Measurements from ENCODE around the gene PPM1B.

- no peak for TF ChIP-seq CTCF (IDR thresholded peaks at IDR 0.05)
- TF ChIP-seq EP300 (IDR thresholded peaks at IDR 0.05), result no peak
- TF ChIP-seq POLR2A (IDR thresholded peaks at IDR 0.05), result no peak
These were observed 19.7 kb upstream of the PPM1B start for GRCh38 chr2:44148999-44149398.
